Trophoblast cell (in vitro differentiated cells and primary cell): ENCODE data around the gene CELA2B.

Experiments
- DNase-seq, 2 donors: peaks; one replicate each; pipeline ENCODE4 v3.0.0-alpha.2; 2016
- H2AFZ ChIP-seq: 2 replicates; pipeline ENCODE4 v1.6.1; 2013; ENCODE audit warnings: low read length, moderate library complexity, mild to moderate bottlenecking; ENCODE audit not compliant: insufficient read depth, poor library complexity
- H2AK5ac ChIP-seq: 2 replicates; pipeline ENCODE4 v1.6.1; 2013; ENCODE audit warnings: mild to moderate bottlenecking, low read length
- H2BK120ac ChIP-seq: 2 replicates; pipeline ENCODE4 v1.6.1; 2013; ENCODE audit warnings: low read length, mild to moderate bottlenecking, moderate library complexity; ENCODE audit not compliant: insufficient read depth, poor library complexity
- H2BK12ac ChIP-seq: 2 replicates; pipeline ENCODE4 v1.6.1; 2013; ENCODE audit warnings: mild to moderate bottlenecking, low read length, moderate library complexity
- H2BK5ac ChIP-seq: 2 replicates; pipeline ENCODE4 v1.6.1; 2013; ENCODE audit warnings: low read length, low read depth, moderate library complexity, mild to moderate bottlenecking; ENCODE audit not compliant: poor library complexity
- H3K14ac ChIP-seq: 2 replicates; pipeline ENCODE4 v1.6.1; 2013; ENCODE audit warnings: mild to moderate bottlenecking, low read length
- H3K18ac ChIP-seq: 2 replicates; pipeline ENCODE4 v1.6.1; 2013; ENCODE audit warnings: mild to moderate bottlenecking, low read length
- H3K23ac ChIP-seq: 2 replicates; pipeline ENCODE4 v1.6.1; 2013; ENCODE audit warnings: low read length
- H3K27ac ChIP-seq: 2 replicates; pipeline ENCODE4 v1.5.1; 2013; ENCODE audit warnings: low read depth, mild to moderate bottlenecking, inconsistent platforms, low read length, moderate library complexity
- H3K27me3 ChIP-seq: 2 replicates; pipeline ENCODE4 v1.6.1; 2013; ENCODE audit warnings: inconsistent platforms, mild to moderate bottlenecking, low read length, moderate library complexity; ENCODE audit not compliant: insufficient read depth
- H3K36me3 ChIP-seq, 2 experiments: 1 replicate in 1 of 2; 2 replicates in 1 of 2; pipeline ENCODE4 v1.6.1; 2013; ENCODE audit warnings: low read length in 2 of 2, mild to moderate bottlenecking in 2 of 2, moderate library complexity in 1 of 2; ENCODE audit not compliant: insufficient read depth in 2 of 2, control insufficient read depth in 1 of 2
- H3K4ac ChIP-seq: 2 replicates; pipeline ENCODE4 v1.6.1; 2013; ENCODE audit warnings: low read depth, mild to moderate bottlenecking, low read length, moderate library complexity
- H3K4me1 ChIP-seq, 2 experiments: 1 replicate in 1 of 2; 2 replicates in 1 of 2; pipeline ENCODE4 v1.6.1; 2013; ENCODE audit warnings: low read length in 2 of 2, mild to moderate bottlenecking in 2 of 2, moderate library complexity in 1 of 2; ENCODE audit not compliant: insufficient read depth in 2 of 2, control insufficient read depth in 1 of 2
- H3K4me2 ChIP-seq: 2 replicates; pipeline ENCODE4 v1.6.1; 2013; ENCODE audit warnings: inconsistent platforms, mild to moderate bottlenecking, low read length, moderate library complexity
- H3K4me3 ChIP-seq: 2 replicates; pipeline ENCODE4 v1.5.1; 2013; ENCODE audit warnings: mild to moderate bottlenecking, low read depth, low read length, inconsistent platforms
- H3K79me1 ChIP-seq: one replicate; pipeline ENCODE4 v1.6.1; 2013; ENCODE audit warnings: low read length
- H3K79me2 ChIP-seq: 2 replicates; pipeline ENCODE4 v1.6.1; 2013; ENCODE audit warnings: low read length, mild to moderate bottlenecking; ENCODE audit not compliant: control insufficient read depth, insufficient read depth, poor library complexity
- H3K9ac ChIP-seq: 2 replicates; pipeline ENCODE4 v1.6.1; 2013; ENCODE audit warnings: mild to moderate bottlenecking, low read length
- H3K9me3 ChIP-seq: 2 replicates; pipeline ENCODE4 v1.6.1; 2013; ENCODE audit warnings: low read depth, mild to moderate bottlenecking, control low read depth, inconsistent platforms, low read length; ENCODE audit not compliant: insufficient read depth
- H4K12ac ChIP-seq: 2 replicates; pipeline ENCODE4 v1.6.1; 2013; ENCODE audit warnings: low read depth, mild to moderate bottlenecking, low read length, moderate library complexity
- H4K8ac ChIP-seq: 2 replicates; pipeline ENCODE4 v1.6.1; 2013; ENCODE audit warnings: low read depth, mild to moderate bottlenecking, low read length, moderate library complexity
- H4K91ac ChIP-seq: one replicate; pipeline ENCODE4 v1.6.1; 2013; ENCODE audit warnings: low read depth, mild to moderate bottlenecking, low read length, moderate library complexity
- WGBS: extraction: QIAGEN DNeasy Blood & Tissue Kit; methylation state at CpG from one replicate; pipeline ENCODE4 v1.1.7; 2013; ENCODE audit warnings: missing lambda C conversion rate; ENCODE audit not compliant: insufficient read length, insufficient coverage; ENCODE audit errors: extremely low coverage; 5-methylcytosine and 5-hydroxymethylcytosine counted together

The CELA2B gene

DNA sequence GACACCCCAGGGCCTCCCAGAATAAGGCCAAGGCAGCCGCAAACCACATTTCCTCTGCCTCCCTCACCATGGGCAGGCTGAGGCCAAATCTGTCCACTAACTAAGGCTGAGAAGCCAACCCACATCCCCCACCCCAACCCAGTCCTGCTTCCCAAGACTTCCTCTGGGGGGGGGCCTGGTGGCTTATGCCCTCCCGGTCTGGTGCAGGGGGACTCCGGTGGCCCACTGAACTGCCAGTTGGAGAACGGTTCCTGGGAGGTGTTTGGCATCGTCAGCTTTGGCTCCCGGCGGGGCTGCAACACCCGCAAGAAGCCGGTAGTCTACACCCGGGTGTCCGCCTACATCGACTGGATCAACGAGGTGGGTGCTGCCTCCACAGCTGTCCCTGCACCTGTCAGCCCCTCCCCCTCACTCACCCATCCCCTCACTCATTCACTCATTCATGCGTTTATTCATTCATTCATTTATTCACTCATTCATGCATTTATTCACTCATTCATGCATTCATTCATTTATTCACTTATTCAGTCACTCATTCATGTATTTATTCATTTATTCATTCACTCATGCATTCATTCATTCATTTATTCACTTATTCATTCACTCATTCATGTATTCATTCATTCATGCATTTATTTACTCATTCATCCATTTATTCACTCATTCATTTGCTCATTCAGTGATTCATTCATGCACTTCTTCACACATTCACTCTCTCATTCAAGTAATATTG, 30.3 kb upstream of the CELA2B start:
- no peak for DNase-seq
- Histone ChIP-seq H2BK120ac (no peak overlapping the region), H2BK12ac (no peak overlapping the region)

DNA sequence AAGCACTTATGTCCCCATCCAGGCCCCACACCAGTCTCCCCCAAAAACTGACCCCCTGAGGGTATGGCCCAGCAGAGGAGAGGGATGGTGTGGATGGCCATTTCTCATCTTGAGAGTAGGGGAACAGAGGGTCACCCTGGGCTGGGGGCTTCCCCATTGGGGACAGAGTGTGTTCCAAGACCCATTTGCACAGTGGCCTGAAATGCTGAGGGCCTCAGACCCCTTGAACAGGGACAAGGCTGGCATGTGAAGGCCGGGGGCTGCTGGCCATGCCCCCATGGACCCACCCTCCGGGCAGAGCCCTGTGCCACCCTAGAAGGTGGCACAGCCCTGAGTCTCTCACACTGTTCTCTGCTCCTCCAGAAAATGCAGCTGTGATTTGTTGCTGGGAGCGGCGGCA, 29.7 kb upstream of the CELA2B start:
- Histone ChIP-seq H3K23ac (no peak overlapping the region), H3K79me1 (no peaks in the 10 kb centered on the region), H3K14ac (no peak overlapping the region), H3K36me3 (no peaks in the 10 kb centered on the region), H3K4me3 (no peak overlapping the region), H3K18ac (no peak overlapping the region), H2AK5ac (no peak overlapping the region), H3K4me2 (no peak overlapping the region), H2BK12ac (no peak overlapping the region), H4K12ac (no peak overlapping the region), H2BK5ac (no peak overlapping the region), H4K91ac (no peak overlapping the region), H2AFZ (no peak overlapping the region), H3K4me1 (no peaks in the 10 kb centered on the region), H2BK120ac (no peak overlapping the region), H3K4ac (no peak overlapping the region), H3K79me2 (no peaks in the 10 kb centered on the region), H3K9ac (no peak overlapping the region), H4K8ac (no peak overlapping the region), H3K27ac (no peak overlapping the region), H3K27me3 (no peaks in the 10 kb centered on the region), H3K9me3 (no peaks in the 10 kb centered on the region)
- DNase-seq = no peak
- no CpG with 5 or more reads among the region's 4 CpGs for WGBS

More for the DNA sequence above, 30.3 kb upstream of the CELA2B start:
- Histone ChIP-seq H2AFZ (no peak overlapping the region), H3K36me3 (no peaks in the 10 kb centered on the region), H2AK5ac (no peak overlapping the region), H3K9me3 (no peaks in the 10 kb centered on the region), H3K9ac (no peak overlapping the region), H3K4ac (no peak overlapping the region), H3K27me3 (no peaks in the 10 kb centered on the region), H3K4me2 (no peak overlapping the region), H3K14ac (no peak overlapping the region), H3K79me2 (no peaks in the 10 kb centered on the region), H4K91ac (no peak overlapping the region), H3K18ac (no peak overlapping the region), H4K8ac (no peak overlapping the region), H3K23ac (no peak overlapping the region), H3K4me3 (no peak overlapping the region), H3K27ac (no peak overlapping the region), H4K12ac (no peak overlapping the region), H3K79me1 (no peaks in the 10 kb centered on the region), H2BK5ac (no peak overlapping the region), H3K4me1 (no peaks in the 10 kb centered on the region)
- WGBS = no CpG with 5 or more reads among the region's 14 CpGs

GRCh38 chr1:15448877-15449462, 26.9 kb upstream of the CELA2B start:
- no peak overlapping the region for H4K91ac ChIP-seq
- no peak overlapping the region for H2BK12ac ChIP-seq
- no peak overlapping the region for H4K8ac ChIP-seq
- no peaks in the 10 kb centered on the region for H3K27me3 ChIP-seq
- no peak overlapping the region for H3K9ac ChIP-seq
- H4K12ac ChIP-seq = no peak overlapping the region
- peaks cover 4% of the 10 kb centered on the region for H3K9me3 ChIP-seq
- no peak overlapping the region for H3K27ac ChIP-seq
- H3K79me2 ChIP-seq = no peaks in the 10 kb centered on the region
- H3K4ac ChIP-seq = no peak overlapping the region
- no peak overlapping the region for H2BK120ac ChIP-seq
- no CpG with 5 or more reads among the region's 3 CpGs for WGBS
- H3K4me1 ChIP-seq = no peaks in the 10 kb centered on the region
- no peak overlapping the region for H3K4me3 ChIP-seq
- H3K14ac ChIP-seq = no peak overlapping the region
- no peaks in the 10 kb centered on the region for H3K36me3 ChIP-seq
- H3K18ac ChIP-seq = no peak overlapping the region
- no peak overlapping the region for H2AK5ac ChIP-seq
- no peak overlapping the region for H3K4me2 ChIP-seq
- H2BK5ac ChIP-seq = no peak overlapping the region
- no peak overlapping the region for H2AFZ ChIP-seq
- no peak overlapping the region for H3K23ac ChIP-seq
- DNase-seq = no peak
- no peaks in the 10 kb centered on the region for H3K79me1 ChIP-seq

GRCh38 chr1:15449567-15449966, 26.3 kb upstream of the CELA2B start:
- Histone ChIP-seq H3K9ac (no peak overlapping the region), H3K4ac (no peak overlapping the region), H2AFZ (no peak overlapping the region), H4K12ac (no peak overlapping the region), H3K4me2 (no peak overlapping the region), H3K18ac (no peak overlapping the region), H3K27me3 (no peaks in the 10 kb centered on the region), H3K27ac (no peak overlapping the region), H3K79me2 (no peaks in the 10 kb centered on the region), H3K9me3 (peaks cover 4% of the 10 kb centered on the region), H3K4me1 (no peaks in the 10 kb centered on the region), H4K8ac (no peak overlapping the region), H2AK5ac (no peak overlapping the region), H3K36me3 (no peaks in the 10 kb centered on the region), H2BK12ac (no peak overlapping the region), H3K79me1 (no peaks in the 10 kb centered on the region), H3K14ac (no peak overlapping the region), H3K23ac (no peak overlapping the region), H3K4me3 (no peak overlapping the region), H2BK120ac (no peak overlapping the region), H2BK5ac (no peak overlapping the region), H4K91ac (no peak overlapping the region)
- no peak for DNase-seq
- WGBS = no CpG with 5 or more reads among the region's 3 CpGs
